ENCODE measurements around the gene SPPL2B. TPM values are rescaled to one million over a fixed set of nuclear protein-coding genes. Genes with fewer than 3 reads are reported as not detected.

SPPL2B gene
- polyA plus RNA-seq, 3 donors from 2014 or later, result 6.9 to 16.4 (median 12.5) TPM

Other genes with a start within 250 kb of the SPPL2B start
- 100 to 1,000 TPM in 1 of 3 donors, 10 to 100 TPM in 2; 39.4 to 160 (median 42.2) TPM for gene MOB3A, start 232.4 kb upstream of the SPPL2B start, polyA plus RNA-seq
- under 1 TPM in 1 of 3 donors, not detected in 2; 0.42 TPM for gene IZUMO4, start 231.8 kb upstream of the SPPL2B start, polyA plus RNA-seq
- 10 to 100 TPM; 11.7 to 44.5 (median 17.9) TPM for gene AP3D1, start 177.1 kb upstream of the SPPL2B start, polyA plus RNA-seq
- gene DOT1L, start 164.8 kb upstream of the SPPL2B start, polyA plus RNA-seq, result 1 to 10 TPM in 1 of 3 donors, under 1 TPM in 2; 0.25 to 1.7 (median 0.31) TPM
- 100 to 1,000 TPM; 115 to 148 (median 117) TPM for gene PLEKHJ1, start 92.4 kb upstream of the SPPL2B start, polyA plus RNA-seq
- gene SF3A2, start 91.9 kb upstream of the SPPL2B start, polyA plus RNA-seq, result 10 to 100 TPM in 2 of 3 donors, 1 to 10 TPM in 1; 6.2 to 40.9 (median 11.1) TPM
- not detected for gene AMH, start 79.4 kb upstream of the SPPL2B start, polyA plus RNA-seq
- gene JSRP1, start 72.3 kb upstream of the SPPL2B start, polyA plus RNA-seq, result under 1 TPM in 1 of 3 donors, not detected in 2; 0.94 TPM
- gene PEAK3, start 46.5 kb upstream of the SPPL2B start, polyA plus RNA-seq, result 10 to 100 TPM in 1 of 3 donors, 1 to 10 TPM in 1, under 1 TPM in 1; 0.96 to 10.8 (median 2.5) TPM
- gene LINGO3, start 20.5 kb upstream of the SPPL2B start, polyA plus RNA-seq, result 10 to 100 TPM in 1 of 3 donors, 1 to 10 TPM in 2; 2.7 to 13.2 (median 2.7) TPM
- gene LSM7, start 98 bp upstream of the SPPL2B start, polyA plus RNA-seq, result 100 to 1,000 TPM; 163 to 285 (median 170) TPM
- not detected for gene TMPRSS9, start 31.6 kb downstream of the SPPL2B start, polyA plus RNA-seq
- 10 to 100 TPM; 74.3 to 99.6 (median 84.9) TPM for gene TIMM13, start 98.9 kb downstream of the SPPL2B start, polyA plus RNA-seq
- 1 to 10 TPM; 4.6 to 8.4 (median 5.0) TPM for gene LMNB2, start 128.3 kb downstream of the SPPL2B start, polyA plus RNA-seq
- 100 to 1,000 TPM in 1 of 3 donors, 10 to 100 TPM in 2; 68.0 to 105 (median 72.9) TPM for gene GADD45B, start 147.4 kb downstream of the SPPL2B start, polyA plus RNA-seq